ENCODE measurements around the gene DTX1. TPM values are rescaled to one million over a fixed set of nuclear protein-coding genes. Genes with fewer than 3 reads are reported as not detected.

The DTX1 gene
- total RNA-seq, 1 donor: not detected

DNA sequence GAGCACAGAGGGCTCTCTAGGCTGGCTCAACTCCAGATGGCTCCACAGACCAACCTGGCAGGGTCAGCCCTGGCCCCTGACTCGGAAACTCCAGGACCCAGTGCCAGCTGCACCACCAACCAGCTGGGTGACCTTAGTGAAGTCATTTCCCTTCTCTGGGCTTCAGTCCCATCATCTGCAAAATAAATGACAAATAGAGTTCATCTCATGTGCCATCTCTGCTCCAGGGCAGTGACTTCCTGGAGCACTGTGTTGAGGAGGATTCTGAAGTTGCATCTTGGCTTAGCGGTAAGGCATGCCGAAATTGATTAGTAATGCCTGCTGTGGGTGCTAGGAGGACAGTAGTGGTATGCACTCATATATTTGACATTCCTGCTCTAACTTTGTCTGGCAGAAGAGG, 31.5 kb downstream of the DTX1 start:
- TF ChIP-seq, protein P1, sequence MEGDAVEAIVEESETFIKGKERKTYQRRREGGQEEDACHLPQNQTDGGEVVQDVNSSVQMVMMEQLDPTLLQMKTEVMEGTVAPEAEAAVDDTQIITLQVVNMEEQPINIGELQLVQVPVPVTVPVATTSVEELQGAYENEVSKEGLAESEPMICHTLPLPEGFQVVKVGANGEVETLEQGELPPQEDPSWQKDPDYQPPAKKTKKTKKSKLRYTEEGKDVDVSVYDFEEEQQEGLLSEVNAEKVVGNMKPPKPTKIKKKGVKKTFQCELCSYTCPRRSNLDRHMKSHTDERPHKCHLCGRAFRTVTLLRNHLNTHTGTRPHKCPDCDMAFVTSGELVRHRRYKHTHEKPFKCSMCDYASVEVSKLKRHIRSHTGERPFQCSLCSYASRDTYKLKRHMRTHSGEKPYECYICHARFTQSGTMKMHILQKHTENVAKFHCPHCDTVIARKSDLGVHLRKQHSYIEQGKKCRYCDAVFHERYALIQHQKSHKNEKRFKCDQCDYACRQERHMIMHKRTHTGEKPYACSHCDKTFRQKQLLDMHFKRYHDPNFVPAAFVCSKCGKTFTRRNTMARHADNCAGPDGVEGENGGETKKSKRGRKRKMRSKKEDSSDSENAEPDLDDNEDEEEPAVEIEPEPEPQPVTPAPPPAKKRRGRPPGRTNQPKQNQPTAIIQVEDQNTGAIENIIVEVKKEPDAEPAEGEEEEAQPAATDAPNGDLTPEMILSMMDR (IDR thresholded peaks at IDR 0.05; ENCODE audit: insufficient read depth, low read length): no peak
- H3K4me3 ChIP-seq (ENCODE audit: low read depth, low read length): no peak overlapping the region
- DNase-seq (ENCODE audit: low read depth): no peak

DNA sequence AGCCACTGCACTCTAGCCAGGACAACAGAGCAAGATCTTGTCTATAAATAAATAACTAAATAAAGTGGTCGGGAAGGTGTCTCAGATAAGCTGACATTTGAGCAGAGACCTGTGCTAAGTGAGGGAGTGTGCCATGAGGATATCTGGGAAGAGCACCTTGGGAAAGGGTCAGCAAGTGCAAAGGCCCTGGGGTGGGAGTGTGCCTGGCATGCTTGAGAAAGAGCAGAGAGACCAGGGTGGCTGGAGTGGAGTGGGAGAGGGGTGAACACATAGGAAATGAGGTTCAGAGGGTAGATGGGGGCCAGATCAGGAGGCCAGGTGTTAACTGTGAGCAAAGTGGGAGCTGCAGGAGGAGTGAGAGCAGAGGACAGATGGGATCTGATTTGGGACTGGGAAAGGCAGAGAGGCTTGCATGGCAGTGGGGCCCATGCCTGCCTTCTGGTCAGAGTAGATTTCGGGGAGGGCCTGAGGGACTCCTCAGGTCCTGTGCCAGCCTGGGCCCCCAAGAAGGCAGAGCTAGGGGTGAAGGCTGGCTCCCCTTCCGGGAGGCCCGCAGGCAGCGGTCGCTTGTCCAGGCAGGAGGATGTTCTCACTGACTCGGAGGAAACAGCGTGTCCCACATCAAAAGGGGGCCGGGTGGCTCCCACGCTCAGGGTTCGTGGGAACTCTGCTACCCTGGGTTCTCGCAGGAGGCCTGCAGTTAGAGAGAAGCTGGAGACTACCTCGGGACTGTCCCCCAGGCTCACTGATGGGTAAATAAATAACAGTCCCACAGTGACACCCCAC, 32.6 kb downstream of the DTX1 start:
- H3K4me3 ChIP-seq (ENCODE audit: low read depth, low read length): no peak overlapping the region
- TF ChIP-seq, protein P1 (IDR thresholded peaks at IDR 0.05; ENCODE audit: insufficient read depth, low read length): no peak
- DNase-seq (ENCODE audit: low read depth): no peak

DNA sequence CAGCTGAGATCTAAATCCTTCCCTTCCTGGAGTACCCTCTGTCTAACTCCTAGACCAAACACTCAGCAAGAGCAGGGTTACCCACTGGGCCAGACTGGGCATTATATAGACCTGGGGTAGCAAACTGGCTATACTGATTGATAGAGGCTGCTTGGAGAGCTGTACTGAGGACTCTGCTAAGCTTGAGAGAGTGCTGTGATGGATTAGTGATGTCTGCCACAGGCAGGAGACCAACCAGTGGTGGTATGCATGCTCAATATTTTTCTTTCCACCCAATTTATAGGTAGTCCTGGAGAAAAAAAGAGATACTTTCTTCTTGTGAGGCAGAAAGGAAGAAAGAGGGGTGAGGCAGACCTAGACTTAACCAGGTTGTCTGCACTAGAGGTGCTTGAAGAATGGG, 33.3 kb downstream of the DTX1 start:
- TF ChIP-seq, protein P1 (IDR thresholded peaks at IDR 0.05; ENCODE audit: insufficient read depth, low read length): no peak
- no peak for DNase-seq (ENCODE audit: low read depth)

DNA sequence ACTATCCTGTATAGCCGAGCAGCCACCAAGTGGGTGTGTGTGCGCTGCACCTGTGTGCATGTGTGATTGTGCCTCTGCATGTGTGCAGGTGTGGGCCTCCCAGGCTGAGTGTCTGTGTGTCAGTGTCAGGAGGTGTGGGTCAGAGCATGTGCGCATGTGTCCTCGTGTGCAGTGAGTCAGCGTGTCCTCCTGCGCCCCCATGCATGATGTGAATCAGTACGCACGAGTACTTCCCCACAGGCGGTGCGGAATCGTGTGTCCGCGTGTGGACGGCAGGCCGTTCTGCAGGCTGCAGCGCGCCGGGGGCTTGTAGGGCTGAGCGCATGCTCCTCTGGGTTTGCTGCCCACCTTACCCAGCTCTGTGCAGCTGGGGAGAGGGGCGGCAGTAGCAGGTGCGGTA, 34.2 kb downstream of the DTX1 start:
- no peak overlapping the region for H3K4me3 ChIP-seq (ENCODE audit: low read depth, low read length)
- TF ChIP-seq, protein P1 (IDR thresholded peaks at IDR 0.05; ENCODE audit: insufficient read depth, low read length): no peak
- DNase-seq (ENCODE audit: low read depth): no peak

More for the DNA sequence above, 33.3 kb downstream of the DTX1 start:
- no peak overlapping the region for H3K4me3 ChIP-seq (ENCODE audit: low read depth, low read length)

DNA sequence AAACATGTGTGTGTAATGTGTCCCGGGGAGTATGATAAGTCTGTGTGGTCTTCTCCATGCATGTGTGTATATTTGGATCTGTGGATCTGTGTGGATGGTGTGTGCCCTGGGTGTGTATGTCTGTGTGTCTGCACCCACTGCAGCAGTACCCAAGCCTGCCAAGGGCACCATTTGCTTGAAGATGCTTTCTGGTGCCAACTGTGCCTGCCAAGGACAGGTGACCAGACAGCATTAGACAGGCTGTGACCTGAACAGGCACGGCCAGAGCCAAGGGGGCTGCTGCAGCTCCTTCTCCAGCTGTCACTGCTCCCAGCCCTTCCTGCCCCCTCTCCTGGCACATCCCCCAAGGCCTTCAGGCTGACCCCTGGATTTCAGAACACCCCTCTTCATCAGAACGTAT, 35.0 kb downstream of the DTX1 start:
- no peak for DNase-seq (ENCODE audit: low read depth)
- H3K4me3 ChIP-seq (ENCODE audit: low read depth, low read length): no peak overlapping the region
- TF ChIP-seq, protein P1 (IDR thresholded peaks at IDR 0.05; ENCODE audit: insufficient read depth, low read length): no peak

DNA sequence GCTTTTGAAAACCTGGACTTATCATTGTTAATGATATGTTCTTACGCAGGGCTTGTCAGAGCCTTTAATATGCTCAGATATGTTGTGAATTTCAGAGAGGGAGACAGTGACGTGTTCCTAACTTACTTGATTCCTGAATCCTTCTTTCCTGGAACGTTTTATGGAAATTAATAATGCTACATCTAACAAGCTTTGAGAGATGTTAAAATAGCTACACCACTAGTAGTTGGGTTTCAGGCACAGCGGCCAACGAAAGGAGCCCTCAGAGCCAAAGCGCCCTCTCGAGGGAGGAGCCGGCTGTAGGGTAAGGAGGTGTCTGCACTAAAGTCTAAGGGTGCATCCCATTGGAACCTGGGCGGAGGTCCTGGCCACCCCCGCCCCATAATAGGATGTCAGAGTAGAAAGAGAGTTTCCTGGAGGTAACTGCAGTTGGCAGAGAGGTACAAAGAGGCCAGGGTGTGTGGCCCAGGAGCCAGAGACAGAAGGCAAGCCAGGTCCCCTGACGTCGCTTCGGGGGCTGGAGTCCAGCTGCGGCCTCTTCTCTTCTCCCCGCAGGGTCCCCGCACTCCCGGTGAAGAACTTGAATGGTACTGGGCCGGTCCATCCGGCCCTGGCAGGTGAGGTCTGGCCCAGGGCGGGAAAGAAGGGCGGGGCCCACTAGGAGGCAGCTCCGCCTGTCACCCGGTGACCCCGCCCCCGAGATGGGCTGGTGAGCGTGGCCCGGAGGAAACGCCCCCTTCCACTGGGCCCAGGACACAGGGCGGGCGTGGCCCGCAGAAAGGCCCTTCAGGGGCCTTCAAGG, 36.3 kb downstream of the DTX1 start:
- H3K4me3 ChIP-seq (ENCODE audit: low read depth, low read length): no peak overlapping the region
- TF ChIP-seq, protein P1 (IDR thresholded peaks at IDR 0.05; ENCODE audit: insufficient read depth, low read length): peak; percentile 15
- peak; percentile 4 for DNase-seq (ENCODE audit: low read depth)
